SK-N-MC (cell line): ENCODE measurements around the gene TTLL10.

Experiments
- DNase-seq: peaks from one replicate; pipeline ENCODE4 v3.0.0-alpha.2; 2011; ENCODE audit warnings: low read depth, low spot score
- H3K27ac ChIP-seq: fragments of 200-600 bp; sonication (generic); 2 replicates; pipeline ENCODE4 v1.5.1; 2016; ENCODE audit warnings: mixed run types
- H3K36me3 ChIP-seq: fragments of 200-600 bp; sonication (generic); 2 replicates; pipeline ENCODE4 v1.6.1; 2017; ENCODE audit warnings: antibody characterized with exemption, low read length, mixed read lengths; ENCODE audit not compliant: insufficient read depth
- H3K4me3 ChIP-seq: fragments of 200-600 bp; sonication (generic); 2 replicates; pipeline ENCODE4 v1.5.1; 2016
- H3K9ac ChIP-seq: fragments of 200-600 bp; sonication (generic); 2 replicates; pipeline ENCODE4 v1.8.0; 2017; ENCODE audit warnings: mixed run types, mixed read lengths; ENCODE audit not compliant: insufficient read length
- H3K9me3 ChIP-seq: fragments of 200-600 bp; sonication (generic); 2 replicates; pipeline ENCODE4 v1.6.1; 2017; ENCODE audit warnings: low read depth, mild to moderate bottlenecking, antibody characterized with exemption, low read length, moderate library complexity, mixed read lengths
- EZH2 ChIP-seq: fragments of 200-600 bp; sonication (generic); IDR thresholded peaks from one replicate; pipeline ENCODE4 v1.6.1; 2017; ENCODE audit warnings: antibody characterized with exemption
- FOXP2 ChIP-seq: optimal IDR thresholded peaks from 2 replicates; pipeline ENCODE3; 2011; ENCODE audit warnings: mild to moderate bottlenecking, moderate library complexity; ENCODE audit not compliant: insufficient read depth; ENCODE audit errors: extremely low read length, control extremely low read depth
- POLR2AphosphoS5 ChIP-seq: IDR thresholded peaks from 2 replicates; pipeline ENCODE4 v1.6.1; 2012; ENCODE audit warnings: mild to moderate bottlenecking, low read depth, low read length, borderline replicate concordance

Gene TTLL10, protein sequence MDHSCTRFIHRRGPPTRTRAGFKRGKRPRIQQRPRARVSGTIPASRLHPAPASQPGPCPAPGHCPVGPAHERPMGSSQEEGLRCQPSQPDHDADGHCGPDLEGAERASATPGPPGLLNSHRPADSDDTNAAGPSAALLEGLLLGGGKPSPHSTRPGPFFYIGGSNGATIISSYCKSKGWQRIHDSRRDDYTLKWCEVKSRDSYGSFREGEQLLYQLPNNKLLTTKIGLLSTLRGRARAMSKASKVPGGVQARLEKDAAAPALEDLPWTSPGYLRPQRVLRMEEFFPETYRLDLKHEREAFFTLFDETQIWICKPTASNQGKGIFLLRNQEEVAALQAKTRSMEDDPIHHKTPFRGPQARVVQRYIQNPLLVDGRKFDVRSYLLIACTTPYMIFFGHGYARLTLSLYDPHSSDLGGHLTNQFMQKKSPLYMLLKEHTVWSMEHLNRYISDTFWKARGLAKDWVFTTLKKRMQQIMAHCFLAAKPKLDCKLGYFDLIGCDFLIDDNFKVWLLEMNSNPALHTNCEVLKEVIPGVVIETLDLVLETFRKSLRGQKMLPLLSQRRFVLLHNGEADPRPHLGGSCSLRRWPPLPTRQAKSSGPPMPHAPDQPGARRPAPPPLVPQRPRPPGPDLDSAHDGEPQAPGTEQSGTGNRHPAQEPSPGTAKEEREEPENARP

DNA sequence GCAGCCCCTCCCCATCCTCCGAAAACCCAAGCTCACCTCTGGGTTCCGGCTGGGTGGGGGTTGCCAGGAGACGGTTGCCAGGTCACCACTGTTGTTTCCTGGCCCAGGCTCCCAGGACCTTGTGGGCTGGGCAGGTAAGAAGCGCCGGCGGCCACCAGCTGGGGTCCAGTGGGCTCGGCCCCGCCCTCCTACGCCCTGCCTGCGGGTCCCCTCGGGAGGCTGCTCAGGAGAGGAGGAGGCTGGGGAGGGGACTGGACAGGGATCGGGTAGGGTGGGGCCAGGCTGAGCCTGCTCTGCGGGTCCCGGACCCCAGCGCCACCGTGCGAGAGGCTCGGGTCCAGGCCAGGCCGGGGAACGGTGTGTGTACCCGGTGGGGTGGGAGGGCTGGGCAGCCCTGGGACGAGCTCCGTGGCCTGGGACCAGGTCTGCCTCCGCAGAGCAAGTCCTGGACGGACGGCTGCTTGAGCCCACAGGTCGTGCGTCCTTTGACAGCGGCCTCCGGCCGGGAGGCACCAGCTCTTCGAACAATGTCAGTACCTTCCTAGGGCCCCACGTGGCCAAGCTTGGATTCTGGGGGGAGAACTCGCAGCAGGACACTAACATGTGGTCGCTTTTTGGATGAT, at the start of gene TTLL10:
Gene TTLL10 (plus strand): TSS at position 88 of the 623 bp plus-strand sequence. CDS start 5,336 bp downstream, outside the sequence.
- Histone ChIP-seq H3K9ac (no peak within 1 kb of the TSS), H3K9me3 (no peaks in the 10 kb centered on the region), H3K4me3 (no peak within 1 kb of the TSS), H3K36me3 (no peaks in the 10 kb centered on the region), H3K27ac (no peak within 1 kb of the TSS)
- no peak for DNase-seq
- TF ChIP-seq FOXP2 (no peak), EZH2 (no peak), POLR2AphosphoS5 (no peak)

DNA sequence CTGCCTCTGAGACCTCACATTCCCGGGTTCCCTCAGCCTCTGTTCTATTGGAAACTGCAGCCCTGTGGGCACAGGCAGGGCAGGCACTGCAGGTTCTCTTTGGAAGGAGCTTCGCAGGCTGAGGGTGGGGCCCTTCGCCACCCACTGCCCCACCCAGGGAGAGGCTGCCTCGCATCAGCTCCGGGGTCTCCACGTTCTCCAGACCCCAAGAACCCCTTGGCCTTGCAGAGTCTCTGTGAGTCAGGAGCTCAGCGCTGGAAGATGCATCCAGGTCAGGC, 49.2 kb upstream of the TTLL10 start:
- TF ChIP-seq POLR2AphosphoS5 = no peak
- TF ChIP-seq FOXP2 = no peak
- TF ChIP-seq EZH2 = no peak

DNA sequence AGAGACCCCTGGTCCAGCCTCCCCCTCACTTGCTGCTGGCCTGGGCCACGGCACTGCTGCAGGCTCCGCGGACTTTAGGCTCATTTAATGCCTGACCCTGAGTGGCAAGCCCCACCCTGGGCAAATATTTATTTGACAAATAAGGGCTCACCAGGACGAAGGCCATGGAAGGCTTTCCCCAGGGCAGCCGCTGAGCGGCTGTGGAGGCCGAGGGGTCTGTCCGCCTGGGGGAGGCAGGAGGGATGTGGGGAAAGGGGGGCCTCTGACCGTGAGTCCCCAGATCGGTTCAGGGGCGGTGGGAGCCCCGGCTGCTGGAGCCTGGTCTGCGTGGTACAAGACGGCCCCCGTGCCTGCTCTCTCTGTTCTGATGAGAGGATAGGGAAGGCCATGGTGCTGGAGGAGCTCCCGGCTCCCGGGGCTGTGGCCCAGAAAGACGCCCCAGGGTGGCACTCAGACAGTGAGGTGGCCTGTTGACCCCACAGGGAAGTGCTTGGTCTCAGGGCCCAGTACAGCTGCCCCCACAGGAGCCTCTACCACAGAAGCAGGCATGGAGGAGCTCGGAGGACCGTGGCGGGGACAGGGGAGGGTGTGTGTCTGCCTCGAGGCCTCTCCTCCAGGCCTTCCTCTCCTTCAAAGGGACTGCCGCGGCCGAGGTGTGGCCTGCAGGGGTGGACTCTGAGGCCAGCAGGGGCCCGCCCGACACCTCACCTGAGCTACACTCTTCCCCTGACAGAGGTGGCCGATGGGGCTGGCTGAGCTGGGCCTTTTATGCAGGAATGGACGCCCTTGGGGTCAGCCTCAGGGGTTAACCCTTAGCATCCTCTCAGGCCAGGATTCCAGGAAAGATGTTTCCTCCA, 48.7 kb upstream of the TTLL10 start:
- DNase-seq = no peak
- H3K9ac ChIP-seq = no peak overlapping the region
- H3K9me3 ChIP-seq = no peaks in the 10 kb centered on the region
- H3K4me3 ChIP-seq = no peak overlapping the region
- no peaks in the 10 kb centered on the region for H3K36me3 ChIP-seq
- TF ChIP-seq POLR2AphosphoS5 (no peak), FOXP2 (no peak), EZH2 (no peak)
- no peak overlapping the region for H3K27ac ChIP-seq

More for the DNA sequence above, 49.2 kb upstream of the TTLL10 start:
- Histone ChIP-seq H3K4me3 (no peak overlapping the region), H3K9me3 (no peaks in the 10 kb centered on the region), H3K9ac (no peak overlapping the region), H3K27ac (no peak overlapping the region), H3K36me3 (no peaks in the 10 kb centered on the region)
- DNase-seq = no peak

DNA sequence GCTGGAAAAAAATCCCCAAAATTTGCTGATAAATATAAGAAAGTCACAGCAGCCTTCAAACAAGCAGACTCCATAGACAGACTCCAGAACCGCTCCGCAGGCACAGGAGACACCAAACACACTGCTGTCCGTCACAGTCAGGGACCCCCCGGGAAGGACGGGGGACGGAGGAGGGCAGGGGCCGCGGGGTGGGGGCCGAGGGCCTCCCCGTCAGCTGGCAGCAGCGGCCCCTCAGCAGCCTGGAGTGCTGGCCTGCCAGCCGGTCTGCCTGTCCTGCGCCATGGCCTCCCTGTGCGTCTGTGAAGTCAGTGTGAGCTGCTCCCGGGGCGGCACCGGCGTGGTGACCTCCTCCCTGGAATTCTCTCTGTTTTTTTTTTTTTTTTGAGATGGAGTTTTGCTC, 47.7 kb upstream of the TTLL10 start:
- Histone ChIP-seq H3K36me3 (no peaks in the 10 kb centered on the region), H3K9me3 (no peaks in the 10 kb centered on the region), H3K4me3 (no peak overlapping the region), H3K9ac (no peak overlapping the region), H3K27ac (no peak overlapping the region)
- TF ChIP-seq FOXP2 (no peak), POLR2AphosphoS5 (no peak), EZH2 (no peak)
- DNase-seq = no peak

DNA sequence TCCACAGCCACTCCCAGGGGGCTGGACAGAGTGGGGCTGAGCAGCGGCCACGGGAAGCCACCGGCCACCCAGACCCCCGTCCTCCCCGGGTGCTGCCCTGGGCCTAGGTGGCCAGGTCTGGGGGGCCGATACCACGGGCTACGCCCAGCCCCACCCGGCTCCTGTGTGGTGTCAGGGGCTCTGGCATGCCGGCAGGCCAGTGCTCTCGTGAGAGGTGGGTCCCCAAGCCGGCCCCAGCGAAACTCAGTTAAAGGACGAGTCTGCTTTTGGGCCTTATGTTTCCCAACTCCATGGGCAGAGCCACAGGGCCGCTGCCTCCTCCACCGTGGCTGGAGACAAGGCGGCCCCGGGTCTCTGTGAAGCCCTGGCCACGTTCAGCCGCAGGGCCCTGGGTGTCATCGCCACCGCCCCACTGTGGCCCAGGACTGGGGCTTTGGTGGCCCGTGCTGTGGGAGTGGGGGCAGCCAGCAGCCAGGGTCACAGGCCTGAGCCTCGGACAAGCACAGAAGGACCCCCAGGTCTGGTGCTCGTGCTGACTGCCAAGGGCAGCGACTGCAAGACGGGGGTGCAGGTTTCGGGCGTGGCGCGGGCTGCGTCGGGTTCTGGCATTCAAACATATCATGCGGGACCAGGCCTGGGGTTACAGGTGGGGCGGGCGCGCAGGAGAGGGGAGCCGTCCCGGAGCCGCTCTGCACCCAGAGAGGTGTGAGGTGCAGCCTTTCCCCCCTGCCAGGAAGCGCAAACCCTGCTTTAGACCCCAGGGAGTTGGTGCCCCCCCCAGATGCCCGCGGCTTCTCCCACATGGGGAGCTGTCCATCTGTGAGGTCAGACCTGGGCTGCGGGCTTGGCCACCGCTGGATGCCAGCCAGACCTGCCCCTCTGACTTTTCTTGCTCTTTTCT, 45.9 kb upstream of the TTLL10 start:
- no peak overlapping the region for H3K9ac ChIP-seq

DNA sequence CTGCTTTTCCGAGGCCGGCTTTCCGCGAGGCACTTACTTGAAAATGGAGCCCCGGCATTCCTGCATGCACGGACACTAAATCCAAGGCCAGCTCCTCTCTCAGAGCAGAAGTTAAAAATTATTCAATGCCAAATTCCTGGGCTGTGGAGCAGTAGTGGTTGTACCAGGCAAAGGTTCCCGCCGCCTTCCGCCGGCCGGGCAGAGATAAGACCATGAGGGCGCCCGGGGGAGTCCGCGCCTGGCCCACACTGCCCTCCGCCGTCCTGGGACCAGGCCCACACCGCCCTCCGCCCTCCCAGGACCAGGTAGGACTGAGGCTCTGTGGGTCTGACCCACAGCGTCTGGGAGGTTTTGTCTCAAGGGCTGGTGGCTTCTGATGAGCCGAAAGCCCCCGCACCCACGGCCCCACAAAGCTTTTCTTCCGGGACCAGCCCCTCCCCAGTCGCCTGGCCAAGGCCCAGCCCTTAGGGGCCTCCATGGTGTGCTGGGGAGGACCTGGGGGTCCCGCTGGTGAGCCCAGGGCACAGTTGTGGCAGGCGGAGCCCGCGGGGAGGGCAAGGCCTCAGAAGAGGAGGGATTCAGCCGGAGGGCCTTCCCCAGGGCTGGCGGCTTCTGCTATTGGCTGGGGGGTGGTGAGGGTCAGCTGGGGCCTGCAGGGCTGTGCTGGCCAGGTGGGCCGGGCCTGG, 45.1 kb upstream of the TTLL10 start:
- Histone ChIP-seq H3K27ac (no peak overlapping the region), H3K4me3 (no peak overlapping the region), H3K9me3 (no peaks in the 10 kb centered on the region), H3K9ac (no peak overlapping the region), H3K36me3 (no peaks in the 10 kb centered on the region)
- TF ChIP-seq POLR2AphosphoS5 (no peak), FOXP2 (no peak), EZH2 (no peak)
- no peak for DNase-seq

More for the DNA sequence above, 45.9 kb upstream of the TTLL10 start:
- Histone ChIP-seq H3K27ac (no peak overlapping the region), H3K9me3 (no peaks in the 10 kb centered on the region), H3K36me3 (no peaks in the 10 kb centered on the region), H3K4me3 (no peak overlapping the region)
- no peak for TF ChIP-seq POLR2AphosphoS5
- TF ChIP-seq EZH2 = no peak
- TF ChIP-seq FOXP2 = no peak
- DNase-seq = no peak

DNA sequence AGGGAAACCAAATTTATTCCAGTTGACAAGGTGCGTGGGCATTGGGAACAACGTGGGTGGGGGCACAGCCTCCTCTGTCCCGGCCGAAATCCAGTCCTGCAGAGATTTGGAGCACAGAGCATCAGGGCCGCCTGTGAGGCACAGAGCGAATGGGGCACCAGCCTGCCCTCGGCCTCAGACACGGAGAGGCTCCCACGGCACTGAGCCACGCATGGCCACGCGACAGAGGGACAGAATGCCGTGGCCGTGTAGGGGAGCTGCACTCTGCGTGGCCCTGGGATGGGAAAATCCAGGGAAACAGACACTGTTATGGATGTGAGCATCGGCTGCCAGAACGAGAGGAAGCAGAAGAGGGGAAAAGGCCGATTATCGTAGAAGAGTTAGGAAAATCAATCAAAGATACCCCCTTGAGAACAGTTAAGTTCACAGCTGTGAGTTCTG, 44.3 kb upstream of the TTLL10 start:
- TF ChIP-seq EZH2 (no peak), POLR2AphosphoS5 (no peak), FOXP2 (no peak)
- H3K9ac ChIP-seq = no peak overlapping the region

More for the DNA sequence above, 44.3 kb upstream of the TTLL10 start:
- H3K27ac ChIP-seq = no peak overlapping the region
- no peak for DNase-seq
- no peaks in the 10 kb centered on the region for H3K9me3 ChIP-seq
- no peak overlapping the region for H3K4me3 ChIP-seq
- H3K36me3 ChIP-seq = no peaks in the 10 kb centered on the region
